SHP77 treated with DMSO at 0.1 percent for 48 hours (cell line): Measurements from ENCODE around the gene VRK3.
"Not testable (repeated sequence)": the region's sequence is repeated elsewhere in the genome, so short reads cannot be mapped to it uniquely, and the experiment has no call there.

ENCODE experiments used
- DNase-seq: peaks from one replicate; lab custom pipeline; 2025; lab: John Stamatoyannopoulos, UW

Gene VRK3

DNA sequence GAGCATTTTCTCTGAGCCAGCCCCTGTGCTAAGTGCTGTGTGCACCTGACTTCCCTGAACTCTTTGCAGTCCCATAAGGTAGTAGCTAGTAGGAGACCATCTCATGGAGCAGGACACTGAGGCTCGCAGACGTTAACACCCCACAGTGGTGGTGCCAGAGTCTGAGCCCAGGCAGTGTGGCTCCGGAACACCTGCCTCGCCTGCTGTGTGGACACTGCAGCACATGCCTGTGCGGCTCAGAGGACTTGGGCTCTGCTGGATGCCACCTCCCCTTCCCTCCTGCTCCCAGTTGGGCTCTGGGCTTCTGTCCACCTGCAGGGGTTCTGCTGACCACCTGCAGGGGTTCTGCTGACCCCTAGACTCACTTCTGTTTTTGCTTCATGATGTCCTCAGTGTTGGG lies 37.2 kb downstream of the VRK3 start:
- no peak for DNase-seq

GRCh38 chr19:49987159-49987698 lies 37.9 kb downstream of the VRK3 start:
- no peak for DNase-seq

GRCh38 chr19:49986354-49986753 lies 38.8 kb downstream of the VRK3 start:
- DNase-seq: no peak

DNA sequence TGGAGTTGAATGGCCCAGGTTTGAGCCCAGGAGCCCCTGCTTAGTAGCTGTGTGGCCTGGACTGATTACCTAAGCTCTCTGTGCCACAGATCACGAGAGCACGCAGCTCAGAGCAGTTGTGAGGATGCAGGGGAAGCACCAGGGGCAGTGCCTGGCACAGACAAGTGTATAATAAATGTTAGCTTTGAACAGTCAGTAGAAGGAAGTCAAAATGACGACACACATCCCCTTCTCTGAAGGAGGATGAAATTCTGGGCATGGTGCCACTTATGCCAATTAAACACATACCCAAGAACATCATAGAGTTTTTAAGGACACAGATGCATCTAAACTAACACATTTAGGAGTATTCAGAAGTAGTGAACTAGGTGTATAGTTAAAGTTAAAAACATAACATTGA lies 39.3 kb downstream of the VRK3 start:
- no peak for DNase-seq

DNA sequence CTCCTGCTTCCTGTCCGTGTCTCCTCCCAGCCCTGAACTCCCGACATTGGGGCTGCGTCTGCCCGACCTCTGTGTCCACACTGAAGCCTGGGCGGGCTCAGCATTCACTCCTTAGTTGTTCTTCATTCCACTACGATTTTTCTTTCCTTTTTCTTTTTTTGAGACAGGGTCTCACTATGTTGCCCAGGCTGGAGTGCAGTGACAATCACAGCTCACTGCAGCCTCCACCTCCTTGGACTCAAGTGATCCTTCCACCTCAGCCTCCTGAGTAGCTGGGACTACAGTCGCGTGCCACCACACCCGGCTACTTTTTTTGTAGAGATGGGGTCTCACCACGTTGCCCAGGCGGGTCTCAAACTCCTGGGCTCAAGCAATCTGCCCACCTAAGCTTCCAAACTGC lies 40.7 kb downstream of the VRK3 start:
- no peak for DNase-seq

- peak; percentile 30 for DNase-seq
These were observed 41.4 kb downstream of the VRK3 start for GRCh38 chr19:49983645-49984229.

GRCh38 chr19:49981603-49982593 lies 43.3 kb downstream of the VRK3 start:
- DNase-seq: no peak

DNA sequence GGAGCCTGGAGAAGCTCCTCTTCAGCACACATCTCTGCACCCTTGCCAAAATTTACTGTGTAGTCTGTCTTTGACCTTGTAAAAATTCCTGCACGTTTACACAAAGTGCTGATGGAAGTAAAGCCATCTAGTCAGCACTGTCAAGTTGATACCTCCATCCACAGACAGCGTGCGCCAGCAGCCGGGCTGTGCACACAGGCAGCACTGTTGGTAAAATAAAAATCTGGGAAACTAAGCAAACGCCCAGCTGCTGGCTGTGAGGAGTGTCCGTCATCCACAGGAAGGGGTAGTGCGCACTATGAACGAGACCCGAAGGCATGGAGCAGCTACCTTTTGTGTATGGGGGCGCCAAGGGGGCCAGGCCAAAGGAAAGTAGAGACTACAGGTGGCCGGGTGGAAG lies 46.8 kb downstream of the VRK3 start:
- no peak for DNase-seq

- DNase-seq: no peak
These were observed 47.3 kb downstream of the VRK3 start for GRCh38 chr19:49977881-49978280.

DNA sequence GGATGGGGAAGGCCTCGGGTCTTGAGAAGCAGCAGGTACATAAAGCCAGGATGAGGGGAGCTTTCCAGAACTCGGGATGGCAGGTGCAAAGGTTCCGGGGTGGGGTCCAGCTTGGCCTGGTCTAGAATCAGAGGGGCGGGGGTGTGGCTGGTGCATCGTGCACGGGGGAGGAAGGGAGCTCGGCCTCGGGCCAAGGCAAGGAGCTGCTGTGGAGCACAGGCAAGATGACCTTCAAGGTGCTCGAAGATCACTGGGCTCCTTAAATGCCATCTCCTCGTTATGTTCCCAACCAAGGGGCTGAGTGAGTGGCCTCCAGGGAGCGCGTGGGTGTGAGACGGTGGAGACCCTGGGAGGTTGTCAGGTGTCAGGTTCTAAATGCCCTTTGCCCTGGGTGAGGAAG lies 48.1 kb downstream of the VRK3 start:
- no peak for DNase-seq

- no peak for DNase-seq
These were observed 48.7 kb downstream of the VRK3 start for GRCh38 chr19:49976496-49976895.

DNA sequence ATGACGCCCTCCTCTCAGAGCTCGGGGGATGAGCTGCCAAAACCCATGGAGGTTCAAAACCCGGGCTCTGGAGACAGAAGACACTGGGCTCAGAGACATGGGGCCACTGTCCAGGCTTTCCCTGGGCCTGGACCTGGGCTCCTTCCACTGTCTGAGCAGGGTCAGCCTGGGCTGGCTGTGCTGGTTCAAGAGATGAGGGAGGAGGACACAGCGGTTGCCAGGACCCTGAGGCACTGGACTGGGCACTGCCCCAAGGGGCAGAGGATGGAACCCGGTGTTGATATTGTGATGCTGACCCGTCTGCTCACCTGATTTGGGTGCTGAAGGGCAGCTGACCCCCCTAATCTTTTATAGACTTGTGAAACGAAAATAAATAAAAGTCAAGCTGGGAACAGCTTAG lies 50.1 kb downstream of the VRK3 start:
- no peak for DNase-seq

DNA sequence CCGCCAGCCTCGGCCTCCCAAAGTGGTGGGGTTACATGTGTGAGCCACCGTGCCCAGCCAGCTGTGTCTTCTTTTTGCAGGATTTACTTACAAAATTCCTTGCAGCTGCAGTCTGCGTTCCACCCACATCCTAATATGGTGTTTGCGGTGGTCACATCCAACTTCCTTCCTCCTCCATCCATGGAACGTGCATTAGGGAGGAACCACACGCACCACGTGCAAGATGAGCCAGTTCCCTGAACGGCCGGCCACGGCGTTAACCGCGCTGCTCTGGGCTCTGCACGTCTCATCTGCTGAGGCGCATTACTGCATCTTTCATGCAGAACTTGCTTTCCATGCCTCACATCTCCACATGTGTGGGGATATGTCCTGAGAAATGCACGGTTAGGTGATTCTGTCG lies 51.2 kb downstream of the VRK3 start:
- no peak for DNase-seq

- no peak for DNase-seq
These were observed 52.3 kb downstream of the VRK3 start for GRCh38 chr19:49972841-49973240.

DNA sequence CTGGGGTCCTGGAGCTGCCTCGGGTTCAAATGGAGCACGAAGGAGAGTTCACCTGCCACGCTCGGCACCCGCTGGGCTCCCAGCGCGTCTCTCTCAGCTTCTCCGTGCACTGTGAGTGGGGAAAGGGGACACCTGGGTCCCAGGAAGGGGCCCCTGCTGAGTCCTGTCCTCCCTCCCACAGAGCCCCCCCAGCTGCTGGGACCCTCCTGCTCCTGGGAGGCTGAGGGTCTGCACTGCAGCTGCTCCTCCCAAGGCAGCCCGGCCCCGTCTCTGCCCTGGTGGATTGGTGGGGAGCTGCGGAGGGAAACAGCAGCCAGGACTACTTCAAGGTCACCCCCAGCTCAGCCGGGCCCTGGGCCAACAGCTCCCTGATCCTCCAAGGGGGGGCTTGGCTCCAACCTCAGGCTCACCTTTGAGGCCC lies 53.2 kb downstream of the VRK3 start:
- no peak for DNase-seq

DNA sequence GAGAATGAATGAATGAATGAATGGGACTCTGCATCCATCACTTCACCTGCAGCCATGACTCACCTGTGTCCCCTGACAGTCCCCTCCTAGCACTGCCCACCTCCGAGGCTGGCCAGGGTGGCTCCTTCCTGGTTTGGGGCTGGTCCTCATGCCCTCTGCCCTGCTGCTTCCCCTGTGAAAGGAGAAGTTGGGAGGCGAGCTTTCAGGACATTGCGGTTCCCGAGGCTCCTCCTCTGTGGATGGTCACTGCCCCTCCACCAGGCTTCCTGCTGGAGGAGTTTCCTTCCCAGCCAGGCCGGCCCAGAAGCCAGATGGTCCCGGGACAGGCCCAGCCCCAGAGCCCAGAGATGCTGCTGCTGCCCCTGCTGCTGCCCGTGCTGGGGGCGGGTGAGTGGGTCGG lies 55.8 kb downstream of the VRK3 start:
- DNase-seq: not testable (repeated sequence)

DNA sequence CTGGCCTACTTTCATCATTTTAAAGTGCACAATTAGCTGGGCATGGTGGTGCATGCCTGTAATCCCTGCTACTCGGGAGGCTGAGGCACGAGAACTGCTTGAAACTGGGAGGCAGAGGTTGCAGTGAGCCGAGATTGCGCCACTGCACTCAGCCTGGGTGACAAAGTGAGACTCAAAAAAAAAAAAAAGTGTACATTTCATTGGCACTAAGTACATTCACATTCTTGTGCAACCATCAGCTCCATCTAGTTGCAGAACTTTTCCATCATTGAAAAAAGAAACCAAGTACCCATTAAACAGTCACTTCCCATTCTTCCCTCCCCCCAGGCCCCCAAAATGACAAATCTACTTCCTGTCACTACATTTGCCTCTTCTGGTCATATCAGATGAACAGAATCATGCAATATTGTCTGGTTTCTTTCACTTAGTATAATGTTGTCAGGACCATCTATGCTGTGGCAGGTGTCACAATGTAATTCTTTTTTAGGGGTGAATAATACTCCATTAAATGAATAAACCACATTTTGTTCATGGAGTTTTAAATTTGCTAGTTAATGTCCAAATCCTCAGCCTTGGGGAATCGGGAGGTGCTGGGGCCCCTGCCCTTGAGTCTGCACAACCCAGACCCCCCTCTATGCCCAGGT lies 56.8 kb downstream of the VRK3 start:
- no peak for DNase-seq

- DNase-seq: not testable (repeated sequence)
These were observed 64.2 kb downstream of the VRK3 start, which contains the start of gene SIGLEC11 for GRCh38 chr19:49960980-49961379. TSS of gene SIGLEC11 (minus strand) at chr19:49961172. CDS start at chr19:49961081, 91 bp downstream.

DNA sequence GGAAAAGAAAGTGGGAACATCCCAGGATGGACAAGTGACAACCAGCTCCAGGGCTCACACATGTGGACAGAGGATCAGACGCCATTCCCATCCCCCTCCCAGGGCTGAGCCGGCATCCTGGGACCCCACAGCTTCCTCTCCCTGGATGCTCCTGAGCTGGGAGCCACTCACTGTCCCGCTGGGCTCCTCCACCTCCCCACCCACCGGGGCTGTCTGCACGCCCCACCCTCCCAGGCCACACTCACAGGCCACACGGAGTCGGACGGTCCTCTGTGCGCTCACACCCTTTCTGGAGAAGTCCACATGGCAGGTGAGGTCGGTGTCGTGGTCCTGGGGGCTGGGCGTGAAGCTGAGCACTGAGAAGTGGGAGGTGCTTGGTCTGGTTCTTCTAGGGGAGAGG lies 65.3 kb downstream of the VRK3 start:
- not testable (repeated sequence) for DNase-seq

DNA sequence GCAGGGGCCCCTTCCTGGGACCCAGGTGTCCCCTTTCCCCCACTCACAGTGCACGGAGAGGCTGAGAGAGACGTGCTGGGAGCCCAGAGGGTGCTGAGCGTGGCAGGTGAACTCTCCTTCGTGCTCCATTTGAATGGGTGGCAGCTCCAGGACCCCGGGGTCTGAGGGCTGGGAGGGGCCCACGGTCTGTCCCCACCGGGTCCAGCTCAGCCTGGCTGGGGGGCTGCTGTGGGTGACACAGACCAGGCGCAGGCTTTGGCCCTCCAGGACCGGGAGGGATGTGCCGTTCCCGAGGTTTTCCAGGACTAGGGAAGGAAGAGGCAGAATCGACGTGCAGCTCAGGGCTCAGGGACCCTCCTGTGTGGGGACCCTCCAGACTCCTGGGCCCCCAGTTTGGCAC lies 66.6 kb downstream of the VRK3 start:
- DNase-seq: not testable (repeated sequence)

DNA sequence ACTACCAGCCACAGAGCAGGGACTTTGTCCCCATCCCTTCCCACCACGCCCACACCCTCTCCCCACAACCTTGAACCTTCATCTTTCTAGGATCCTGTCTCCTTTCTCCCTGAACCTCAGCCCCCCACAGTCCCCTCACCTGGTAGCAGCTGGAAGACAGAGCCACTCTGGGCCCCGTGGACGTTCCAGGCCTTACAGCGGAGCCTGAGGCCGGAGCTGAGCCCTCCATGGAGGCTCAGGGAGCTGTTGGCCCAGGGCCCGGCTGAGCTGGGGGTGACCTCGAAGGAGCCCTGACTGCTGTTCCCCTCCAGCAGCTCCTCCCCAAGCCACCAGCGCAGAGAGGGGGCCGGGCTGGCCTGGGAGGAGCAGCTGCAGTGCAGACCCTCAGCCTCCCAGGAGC lies 67.0 kb downstream of the VRK3 start:
- DNase-seq: not testable (repeated sequence)

GRCh38 chr19:49957262-49957915 lies 67.8 kb downstream of the VRK3 start:
- DNase-seq: no peak
